Suppressor macrophage treated with lipopolysaccharide for 4 hours (primary cell): ENCODE results near the gene BCORL1.
A peak's percentile ranks its signal among the peaks of the same experiment; 100 is the strongest.

ENCODE experiments used
- DNase-seq: peaks from one replicate; pipeline ENCODE4 v3.0.0-alpha.2; 2020

BCORL1 gene

DNA sequence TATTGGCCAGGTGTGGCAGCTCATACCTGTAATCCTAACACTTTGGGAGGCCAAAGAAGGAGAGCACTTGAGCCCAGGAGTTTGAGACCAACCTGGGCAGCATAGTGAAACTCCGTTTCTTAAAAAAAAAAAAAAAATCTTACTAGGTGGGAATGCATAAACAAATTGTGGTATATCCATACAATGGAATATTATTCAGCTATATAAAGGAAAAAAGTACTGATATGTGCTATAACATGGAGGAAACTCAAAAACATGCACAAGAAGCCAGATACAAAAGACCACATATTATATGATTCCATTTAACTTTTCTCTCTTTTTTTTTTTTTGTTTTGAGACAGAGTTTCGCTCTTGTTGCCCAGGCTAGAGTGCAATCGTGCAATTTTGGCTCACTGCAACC lies 13.5 kb upstream of the BCORL1 start:
- DNase-seq = no peak

DNA sequence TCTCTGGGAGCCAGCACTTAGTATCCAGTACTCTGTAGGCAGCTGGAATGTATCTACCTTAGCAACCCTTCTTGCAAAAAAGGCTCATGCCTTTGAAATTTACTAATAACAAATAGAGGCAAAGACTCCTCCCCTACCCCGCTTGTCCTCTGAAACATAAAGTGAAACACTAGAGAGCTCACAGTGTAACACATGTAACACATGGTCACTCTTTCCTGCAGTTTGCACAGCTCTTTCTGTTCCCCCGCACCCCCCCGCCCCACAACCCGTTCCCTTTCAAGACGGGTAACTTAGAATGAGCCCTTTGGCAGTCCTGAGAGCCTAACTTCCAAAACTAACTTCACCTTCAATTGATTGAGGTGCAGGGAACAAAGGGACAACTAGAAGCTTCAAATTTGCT lies 6.0 kb upstream of the BCORL1 start:
- no peak for DNase-seq

GRCh38 chrX:129979207-129979920 lies 3.1 kb upstream of the BCORL1 start:
- no peak for DNase-seq

- no peak for DNase-seq
Measured at GRCh38 chrX:129980001-129980401, 2.4 kb upstream of the BCORL1 start.

DNA sequence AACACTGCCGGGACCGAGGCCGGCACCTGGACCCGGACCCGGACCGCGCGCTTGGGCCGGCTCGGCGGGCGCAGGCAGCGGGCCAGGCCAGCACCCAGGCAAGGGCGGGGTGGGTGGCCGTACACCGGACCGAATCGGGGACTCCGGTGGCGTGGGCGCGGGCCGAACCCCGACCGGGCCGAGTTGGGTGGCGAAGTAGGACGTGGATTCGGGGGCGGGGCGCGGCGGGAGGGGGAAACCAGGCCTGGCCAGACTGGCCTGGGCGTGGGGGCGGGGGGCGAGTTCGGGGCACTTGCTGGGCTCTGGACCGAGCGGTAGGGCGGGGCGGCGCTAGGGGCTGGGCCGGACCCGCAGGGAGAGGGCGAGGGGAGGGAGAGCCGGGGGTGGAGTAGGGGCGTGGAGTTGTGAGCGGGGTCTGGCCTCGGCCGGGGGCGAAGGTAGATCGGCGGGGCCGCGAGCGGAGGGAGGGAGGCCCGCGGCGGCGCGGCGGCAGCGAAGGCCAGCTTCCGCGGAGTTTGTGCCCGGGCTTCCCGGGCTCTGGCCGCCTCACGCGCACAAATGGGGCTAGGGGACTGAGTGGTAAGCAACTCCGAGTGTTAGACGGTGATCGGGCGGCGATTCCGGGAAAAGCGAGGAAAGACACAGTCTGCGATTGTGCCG lies 1.8 kb upstream of the BCORL1 start:
- no peak for DNase-seq

GRCh38 chrX:129981200-129981553 lies 1.3 kb upstream of the BCORL1 start:
- no peak for DNase-seq

GRCh38 chrX:129981752-129982299 lies 609 bp upstream of the BCORL1 start:
- no peak for DNase-seq

DNA sequence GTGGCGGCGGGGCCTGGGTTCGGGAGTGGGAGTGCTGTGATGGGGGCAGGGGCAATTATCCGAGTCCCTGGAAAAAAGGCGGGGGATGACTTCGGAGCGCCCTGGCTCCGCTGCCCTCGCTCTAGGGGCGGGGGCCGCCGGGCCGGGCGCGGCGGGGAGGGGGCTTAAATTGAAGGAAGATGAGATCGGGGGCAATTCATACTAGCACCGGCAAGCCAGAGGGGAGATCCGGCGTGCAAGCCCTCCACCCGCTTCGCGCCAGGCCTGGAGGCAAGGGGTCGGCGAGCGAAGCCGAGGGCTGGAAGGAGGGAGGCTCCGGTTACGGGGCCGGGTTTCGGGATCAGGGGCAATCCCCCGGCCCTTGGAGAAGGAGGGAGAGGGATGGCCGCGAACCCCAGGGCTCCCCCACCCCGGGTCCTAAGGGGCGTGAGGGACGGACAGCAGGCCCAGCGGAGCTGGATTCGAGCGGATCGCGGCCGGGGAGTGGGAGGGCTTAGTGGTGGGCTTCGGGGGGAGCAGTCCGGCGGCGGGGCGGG lies 1.2 kb downstream of the BCORL1 start:
- DNase-seq = no peak

DNA sequence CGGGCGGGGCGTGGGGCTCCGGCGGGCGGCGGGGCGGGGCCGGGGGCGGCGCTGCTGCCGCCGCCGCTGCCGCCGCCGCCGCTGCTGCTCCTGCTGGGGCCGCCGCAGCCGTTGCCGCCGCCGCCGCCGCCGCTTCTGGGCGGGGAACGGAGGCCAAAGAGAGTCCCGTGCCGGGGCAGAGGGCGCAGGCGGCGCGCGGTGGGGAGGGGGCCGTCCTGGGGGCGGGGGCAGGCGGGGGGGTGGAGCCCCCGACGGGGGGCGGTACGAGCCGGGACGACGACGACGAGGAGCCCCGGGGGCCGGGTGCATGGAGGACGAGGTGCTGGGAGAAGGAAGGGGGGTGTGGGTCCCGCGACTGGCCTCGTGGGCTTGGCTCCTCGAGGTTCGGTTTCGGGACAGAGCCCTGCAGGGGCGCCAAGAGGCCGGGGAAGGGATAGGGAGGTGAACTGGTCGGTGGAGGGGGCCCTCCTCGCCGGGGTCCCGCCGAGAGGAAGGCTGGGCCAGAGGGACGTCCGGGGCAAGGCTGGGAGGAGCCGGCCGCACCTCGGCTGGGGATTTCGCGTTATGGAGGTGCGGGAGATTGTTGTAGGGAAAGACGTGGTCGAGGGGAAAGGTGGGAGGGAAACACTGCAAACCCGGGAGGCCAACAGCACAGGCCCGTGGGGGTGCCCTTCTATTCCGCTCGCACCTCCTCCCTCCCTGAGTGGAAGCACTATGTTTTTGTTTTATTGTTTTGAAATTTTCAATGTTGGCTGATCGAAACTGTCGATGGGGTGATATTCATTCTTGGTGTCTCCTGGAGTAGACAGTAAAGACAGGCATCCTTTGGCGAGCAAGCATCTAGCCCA lies 1.9 kb downstream of the BCORL1 start:
- DNase-seq = peak; percentile 12

GRCh38 chrX:129987871-129988270 lies 5.4 kb downstream of the BCORL1 start:
- no peak for DNase-seq

DNA sequence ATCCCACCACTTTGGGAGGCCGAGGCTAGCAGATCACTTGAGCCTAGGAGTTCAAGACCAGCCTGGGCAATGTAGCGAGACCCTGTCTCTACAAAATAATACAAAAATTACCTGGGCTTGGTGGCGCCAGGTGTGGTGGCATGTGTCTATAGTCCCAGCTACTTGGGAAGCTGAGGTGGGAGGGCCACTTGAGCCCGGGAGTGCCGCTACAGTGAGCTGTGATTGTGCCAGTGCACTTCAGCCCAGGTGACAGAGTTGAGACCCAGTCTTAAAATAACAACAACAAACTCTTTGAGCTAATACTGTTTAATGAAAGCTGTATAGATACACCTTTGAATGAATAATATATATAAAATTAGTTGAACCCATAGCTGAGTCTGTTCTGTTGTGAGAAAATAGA lies 9.7 kb downstream of the BCORL1 start:
- no peak for DNase-seq

GRCh38 chrX:129996120-129996519 lies 13.7 kb downstream of the BCORL1 start:
- DNase-seq = peak; percentile 25

DNA sequence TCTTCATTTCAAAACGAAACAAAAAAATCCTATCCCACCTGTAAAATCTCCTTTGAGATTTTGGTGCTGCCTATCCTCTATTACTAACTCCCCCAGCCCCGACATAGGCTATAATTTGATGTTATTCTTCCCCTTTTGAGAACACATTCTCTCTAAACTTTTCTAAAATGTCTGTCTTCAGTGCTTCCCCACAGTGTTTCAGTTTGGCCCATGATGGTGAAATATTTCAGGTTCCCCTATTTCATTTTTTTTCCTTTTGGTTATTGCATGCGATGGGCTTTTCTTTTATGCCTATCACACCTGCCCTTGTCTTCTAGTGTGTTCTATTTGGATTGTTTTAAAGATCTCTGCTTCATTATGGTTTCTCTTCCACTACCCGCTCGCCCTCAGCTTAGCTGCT lies 14.7 kb downstream of the BCORL1 start:
- DNase-seq = peak; percentile 15

DNA sequence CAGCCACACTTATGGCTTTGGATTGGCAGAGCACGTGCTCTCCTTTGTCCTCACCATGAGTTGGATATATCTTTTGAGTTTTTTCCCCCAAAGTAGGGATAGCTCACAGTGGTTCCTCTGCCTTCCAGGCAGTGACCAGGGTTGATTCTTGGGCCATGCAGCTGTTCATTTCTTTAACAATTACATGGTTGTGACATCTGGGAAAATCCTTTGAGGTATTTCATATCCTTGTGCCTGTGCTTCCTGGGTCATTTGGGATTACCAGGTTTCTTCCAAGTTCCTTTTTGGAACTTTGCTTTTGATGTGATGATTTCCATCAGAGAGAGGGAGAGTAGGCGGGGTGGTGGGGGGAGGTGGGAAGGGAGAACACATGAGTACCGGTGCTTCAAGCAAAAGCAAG lies 15.6 kb downstream of the BCORL1 start:
- DNase-seq = peak; percentile 32

GRCh38 chrX:130001893-130002292 lies 19.5 kb downstream of the BCORL1 start:
- no peak for DNase-seq

DNA sequence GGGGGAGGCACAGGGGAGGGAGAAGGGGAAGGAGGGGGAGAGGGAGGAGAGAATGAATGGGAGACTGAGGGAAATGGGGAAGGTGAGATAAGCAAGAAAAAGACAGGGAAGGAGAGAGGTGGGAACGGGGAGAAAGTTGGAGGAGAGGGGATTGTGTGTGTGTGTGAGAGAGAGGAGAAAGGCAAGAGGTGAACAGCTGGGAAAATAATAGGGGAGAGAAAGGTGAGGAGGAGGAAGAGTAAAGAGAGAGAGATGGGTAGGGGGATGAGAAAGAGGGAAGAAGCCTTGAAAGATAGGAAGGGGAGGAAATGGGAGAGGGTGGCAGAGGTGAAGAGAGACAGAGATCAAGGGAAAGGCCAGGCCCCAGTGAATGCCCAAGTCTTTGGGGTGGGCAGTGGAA lies 20.1 kb downstream of the BCORL1 start:
- DNase-seq = no peak

DNA sequence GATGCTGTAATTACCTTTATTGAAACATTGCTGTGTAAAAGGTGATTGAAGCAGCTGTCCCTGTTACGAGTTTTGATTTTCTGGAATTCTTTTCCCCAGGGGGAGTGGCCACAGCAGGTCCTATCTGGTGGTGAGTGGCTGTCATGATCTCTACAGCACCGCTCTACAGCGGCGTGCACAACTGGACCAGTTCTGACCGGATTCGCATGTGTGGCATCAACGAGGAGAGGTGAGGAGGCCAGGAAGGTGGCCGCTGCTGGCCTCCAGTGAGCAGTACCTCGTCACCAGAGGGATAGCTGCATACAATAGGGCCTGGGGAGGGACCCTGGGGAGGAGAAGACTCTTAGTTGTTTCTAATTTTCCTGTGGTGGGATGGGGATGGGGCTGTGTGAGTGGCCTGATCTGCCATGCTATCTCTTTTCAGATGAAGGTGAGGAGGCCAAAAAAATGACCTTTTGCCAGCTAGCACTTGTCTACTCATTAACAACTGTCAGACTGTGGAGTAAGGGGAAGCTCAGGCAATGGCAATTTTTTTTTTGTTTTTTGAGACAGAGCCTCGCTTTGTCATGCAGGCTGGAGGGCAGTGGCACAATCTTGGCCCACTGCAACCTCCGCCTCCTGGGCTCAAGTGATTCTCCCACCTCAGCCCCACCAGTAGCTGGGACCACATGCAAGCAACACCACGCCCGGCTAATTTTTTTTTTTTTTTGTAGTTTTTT lies 22.8 kb downstream of the BCORL1 start:
- DNase-seq = no peak

- no peak for DNase-seq
Measured at GRCh38 chrX:130009658-130010223, 27.3 kb downstream of the BCORL1 start.

- DNase-seq = no peak
Measured at GRCh38 chrX:130012683-130013082, 30.2 kb downstream of the BCORL1 start.

DNA sequence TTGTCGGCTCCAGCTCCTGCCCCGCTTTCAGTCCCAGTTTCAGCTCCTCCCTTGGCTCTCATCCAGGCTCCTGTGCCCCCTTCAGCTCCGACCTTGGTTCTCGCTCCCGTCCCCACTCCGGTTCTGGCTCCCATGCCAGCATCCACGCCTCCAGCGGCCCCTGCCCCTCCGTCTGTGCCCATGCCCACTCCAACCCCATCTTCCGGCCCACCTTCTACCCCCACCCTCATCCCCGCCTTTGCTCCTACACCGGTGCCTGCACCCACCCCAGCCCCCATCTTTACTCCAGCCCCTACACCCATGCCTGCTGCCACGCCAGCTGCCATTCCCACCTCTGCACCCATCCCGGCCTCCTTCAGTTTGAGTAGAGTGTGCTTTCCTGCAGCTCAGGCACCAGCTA lies 31.2 kb downstream of the BCORL1 start:
- no peak for DNase-seq

- DNase-seq = no peak
Measured at GRCh38 chrX:130014356-130014755, 31.9 kb downstream of the BCORL1 start.

- no peak for DNase-seq
Measured at GRCh38 chrX:130014770-130015169, 32.3 kb downstream of the BCORL1 start.
